Measurements from ENCODE around the gene MSI2. TPM values are rescaled to one million over a fixed set of nuclear protein-coding genes. Genes with fewer than 3 reads are reported as not detected.

Gene MSI2
- total RNA-seq, 1 donor from 2014 or later: 21.1 TPM

- FAIRE-seq: no peak
- no peak for DNase-seq (ENCODE audit: low read depth)
- Histone ChIP-seq H3K27me3 (ENCODE audit: control insufficient read depth, insufficient read depth, low read length) (no peaks in the 10 kb centered on the region), H3K4me3 (ENCODE audit: low read depth, low read length) (no peak overlapping the region), H3K36me3 (ENCODE audit: control insufficient read depth, insufficient read depth, low read length) (no peaks in the 10 kb centered on the region)
- TF ChIP-seq CTCF (IDR thresholded peaks at IDR 0.05; ENCODE audit: insufficient read depth, low read length, severe bottlenecking): no peak
Measured at GRCh38 chr17:57468932-57469775, 212.8 kb downstream of the MSI2 start.

- DNase-seq (ENCODE audit: low read depth) (no peak), FAIRE-seq (no peak)
- no peaks in the 10 kb centered on the region for H3K36me3 ChIP-seq (ENCODE audit: control insufficient read depth, insufficient read depth, low read length)
- TF ChIP-seq CTCF (IDR thresholded peaks at IDR 0.05; ENCODE audit: insufficient read depth, low read length, severe bottlenecking): no peak
- no peaks in the 10 kb centered on the region for H3K27me3 ChIP-seq (ENCODE audit: control insufficient read depth, insufficient read depth, low read length)
- H3K4me3 ChIP-seq (ENCODE audit: low read depth, low read length): no peak overlapping the region
Measured at GRCh38 chr17:57470906-57471305, 214.6 kb downstream of the MSI2 start.

- no peak for DNase-seq (ENCODE audit: low read depth)
- no peak for FAIRE-seq
- Histone ChIP-seq H3K36me3 (ENCODE audit: control insufficient read depth, insufficient read depth, low read length) (no peaks in the 10 kb centered on the region), H3K4me3 (ENCODE audit: low read depth, low read length) (no peak overlapping the region), H3K27me3 (ENCODE audit: control insufficient read depth, insufficient read depth, low read length) (no peaks in the 10 kb centered on the region)
- TF ChIP-seq CTCF (IDR thresholded peaks at IDR 0.05; ENCODE audit: insufficient read depth, low read length, severe bottlenecking): no peak
Measured at GRCh38 chr17:57471868-57472368, 215.6 kb downstream of the MSI2 start.

- no peak for FAIRE-seq
- no peak for TF ChIP-seq CTCF (IDR thresholded peaks at IDR 0.05; ENCODE audit: insufficient read depth, low read length, severe bottlenecking)
- Histone ChIP-seq H3K27me3 (ENCODE audit: control insufficient read depth, insufficient read depth, low read length) (no peaks in the 10 kb centered on the region), H3K36me3 (ENCODE audit: control insufficient read depth, insufficient read depth, low read length) (no peaks in the 10 kb centered on the region), H3K4me3 (ENCODE audit: low read depth, low read length) (no peak overlapping the region)
- DNase-seq (ENCODE audit: low read depth): no peak
Measured at GRCh38 chr17:57475796-57476195, 219.5 kb downstream of the MSI2 start.

- H3K4me3 ChIP-seq (ENCODE audit: low read depth, low read length): no peak overlapping the region
- no peak for DNase-seq (ENCODE audit: low read depth)
- no peak for FAIRE-seq
- TF ChIP-seq CTCF (IDR thresholded peaks at IDR 0.05; ENCODE audit: insufficient read depth, low read length, severe bottlenecking): no peak
- no peaks in the 10 kb centered on the region for H3K36me3 ChIP-seq (ENCODE audit: control insufficient read depth, insufficient read depth, low read length)
- H3K27me3 ChIP-seq (ENCODE audit: control insufficient read depth, insufficient read depth, low read length): no peaks in the 10 kb centered on the region
Measured at GRCh38 chr17:57477522-57478362, 221.4 kb downstream of the MSI2 start.

Data from bronchial epithelial cell (primary cell).